ENCODE data around the gene PPBP. TPM values are rescaled to one million over a fixed set of nuclear protein-coding genes. Genes with fewer than 3 reads are reported as not detected.

PPBP gene
- total RNA-seq, 1 donor from 2014 or later = not detected

DNA sequence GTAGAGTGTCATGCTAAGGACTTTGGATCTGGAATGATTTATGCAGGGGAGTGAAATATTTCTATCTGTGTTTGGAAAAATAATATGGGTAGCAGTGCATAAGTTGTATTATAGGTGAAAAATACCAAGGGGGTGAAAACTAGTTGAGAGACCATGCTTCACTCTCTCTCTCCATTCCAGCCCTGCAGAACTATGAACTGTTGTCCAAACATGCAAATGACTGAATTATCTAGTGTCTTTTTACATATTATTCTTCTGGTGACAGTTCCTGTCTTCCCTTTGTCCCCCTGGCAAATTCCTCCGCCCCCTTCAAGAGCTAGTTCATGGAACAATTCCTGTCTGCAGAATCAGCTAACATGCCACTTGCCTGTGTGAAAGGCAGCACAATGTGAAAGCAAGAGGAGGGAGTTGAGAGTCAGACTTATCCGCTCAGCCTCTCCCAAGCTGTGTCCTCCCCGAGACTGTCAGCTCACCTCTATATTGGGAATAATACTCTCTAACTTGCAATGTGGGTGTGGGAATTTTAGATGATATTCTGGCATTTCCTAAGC, 8.5 kb downstream of the PPBP start:
- TF ChIP-seq, protein P1, sequence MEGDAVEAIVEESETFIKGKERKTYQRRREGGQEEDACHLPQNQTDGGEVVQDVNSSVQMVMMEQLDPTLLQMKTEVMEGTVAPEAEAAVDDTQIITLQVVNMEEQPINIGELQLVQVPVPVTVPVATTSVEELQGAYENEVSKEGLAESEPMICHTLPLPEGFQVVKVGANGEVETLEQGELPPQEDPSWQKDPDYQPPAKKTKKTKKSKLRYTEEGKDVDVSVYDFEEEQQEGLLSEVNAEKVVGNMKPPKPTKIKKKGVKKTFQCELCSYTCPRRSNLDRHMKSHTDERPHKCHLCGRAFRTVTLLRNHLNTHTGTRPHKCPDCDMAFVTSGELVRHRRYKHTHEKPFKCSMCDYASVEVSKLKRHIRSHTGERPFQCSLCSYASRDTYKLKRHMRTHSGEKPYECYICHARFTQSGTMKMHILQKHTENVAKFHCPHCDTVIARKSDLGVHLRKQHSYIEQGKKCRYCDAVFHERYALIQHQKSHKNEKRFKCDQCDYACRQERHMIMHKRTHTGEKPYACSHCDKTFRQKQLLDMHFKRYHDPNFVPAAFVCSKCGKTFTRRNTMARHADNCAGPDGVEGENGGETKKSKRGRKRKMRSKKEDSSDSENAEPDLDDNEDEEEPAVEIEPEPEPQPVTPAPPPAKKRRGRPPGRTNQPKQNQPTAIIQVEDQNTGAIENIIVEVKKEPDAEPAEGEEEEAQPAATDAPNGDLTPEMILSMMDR (IDR thresholded peaks at IDR 0.05) = no peak
- TF ChIP-seq POLR2A (IDR thresholded peaks at IDR 0.05) (no peak), POLR2AphosphoS5 (IDR thresholded peaks at IDR 0.05; ENCODE audit: insufficient read depth in 1 of 2, low read depth in 1 of 2) (no peak)
- H3K36me3 ChIP-seq = no peaks in the 10 kb centered on the region
- no peaks in the 10 kb centered on the region for H3K27me3 ChIP-seq
- no peak overlapping the region for H3K27ac ChIP-seq
- no peak overlapping the region for H3K4me3 ChIP-seq
- H3K9me3 ChIP-seq = no peaks in the 10 kb centered on the region
- no peak for DNase-seq (ENCODE audit: extremely low spot score in 2 of 2)
- intact Hi-C loops (cut with DNase I) = no loop called here
- H3K4me1 ChIP-seq = no peaks in the 10 kb centered on the region

DNA sequence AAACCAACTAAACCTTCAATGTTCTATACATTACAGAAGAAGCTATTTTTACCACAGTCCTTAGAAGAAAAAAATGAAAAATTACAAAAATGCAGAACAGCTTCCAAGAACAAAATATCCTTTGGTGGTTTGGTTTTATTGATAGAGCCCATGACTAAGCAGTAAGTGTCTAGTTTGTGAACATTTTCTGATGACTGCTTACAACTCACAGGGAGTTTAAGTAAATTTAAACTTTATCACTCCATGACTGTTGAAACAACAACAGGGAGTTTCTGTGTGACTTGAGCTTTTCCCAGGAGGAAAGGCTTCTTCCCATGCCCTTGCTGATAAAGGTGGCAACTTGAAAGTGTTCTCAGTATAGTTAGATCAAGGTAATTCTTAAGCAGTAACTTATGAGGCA, 9.1 kb downstream of the PPBP start:
- TF ChIP-seq POLR2A (IDR thresholded peaks at IDR 0.05) (no peak), POLR2AphosphoS5 (IDR thresholded peaks at IDR 0.05; ENCODE audit: insufficient read depth in 1 of 2, low read depth in 1 of 2) (no peak)
- TF ChIP-seq, protein P1 (IDR thresholded peaks at IDR 0.05) = no peak
- no peak overlapping the region for H3K27ac ChIP-seq
- intact Hi-C loops (cut with DNase I) = no loop called here

DNA sequence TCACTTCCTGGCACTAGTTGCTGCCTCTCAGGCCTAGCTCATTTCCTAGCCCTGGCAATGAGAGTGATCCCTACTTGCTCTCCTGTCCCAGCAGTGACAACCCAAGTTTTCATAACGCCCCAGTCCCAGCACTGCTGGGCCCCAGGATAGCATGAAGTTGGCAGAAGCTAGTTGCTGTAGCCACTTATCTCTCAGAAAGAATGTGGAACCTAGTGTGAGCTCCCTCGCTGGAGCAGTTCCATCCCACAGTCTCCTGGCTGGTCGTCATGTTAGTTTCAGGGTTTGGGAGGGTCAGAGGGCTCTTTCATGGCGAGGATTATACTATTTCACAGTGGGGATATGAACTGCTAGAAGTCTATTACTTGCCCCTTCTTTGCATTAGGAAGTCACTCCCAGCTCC, 11.3 kb downstream of the PPBP start:
- intact Hi-C loops (cut with DNase I) = no loop called here
- TF ChIP-seq POLR2A (IDR thresholded peaks at IDR 0.05) (no peak), POLR2AphosphoS5 (IDR thresholded peaks at IDR 0.05; ENCODE audit: insufficient read depth in 1 of 2, low read depth in 1 of 2) (no peak)
- TF ChIP-seq, protein P1 (IDR thresholded peaks at IDR 0.05) = no peak
- no peaks in the 10 kb centered on the region for H3K27me3 ChIP-seq

More for the DNA sequence above, 9.1 kb downstream of the PPBP start:
- H3K4me1 ChIP-seq = no peaks in the 10 kb centered on the region
- no peaks in the 10 kb centered on the region for H3K9me3 ChIP-seq
- H3K27me3 ChIP-seq = no peaks in the 10 kb centered on the region
- no peaks in the 10 kb centered on the region for H3K36me3 ChIP-seq
- H3K4me3 ChIP-seq = no peak overlapping the region
- DNase-seq (ENCODE audit: extremely low spot score in 2 of 2) = no peak

DNA sequence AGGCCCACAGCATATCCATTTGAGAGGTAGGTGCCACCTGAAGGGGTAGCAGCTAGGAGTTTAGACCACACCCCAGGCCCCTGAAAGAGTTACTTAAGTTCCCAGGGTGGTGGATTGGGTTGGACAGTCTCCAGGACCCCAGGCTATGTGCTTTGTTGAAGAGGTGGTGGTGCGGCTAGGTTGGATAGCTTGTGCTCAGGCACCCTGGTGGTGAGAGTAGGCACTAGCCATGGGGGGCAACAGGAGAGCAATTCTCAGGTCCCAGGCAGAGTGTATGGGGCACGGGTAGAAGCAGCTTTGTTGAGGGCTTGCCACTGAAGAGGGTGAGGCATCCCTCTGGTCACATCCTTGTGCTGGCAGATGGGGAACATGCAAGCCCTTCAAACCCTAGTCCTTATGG, 11.8 kb downstream of the PPBP start:
- Histone ChIP-seq H3K4me3 (no peak overlapping the region), H3K9me3 (no peaks in the 10 kb centered on the region), H3K27me3 (no peaks in the 10 kb centered on the region), H3K27ac (no peak overlapping the region), H3K4me1 (no peaks in the 10 kb centered on the region), H3K36me3 (no peaks in the 10 kb centered on the region)
- DNase-seq (ENCODE audit: extremely low spot score in 2 of 2) = no peak
- intact Hi-C loops (cut with DNase I) = no loop called here
- TF ChIP-seq, protein P1 (IDR thresholded peaks at IDR 0.05) = no peak
- TF ChIP-seq POLR2A (IDR thresholded peaks at IDR 0.05) (no peak), POLR2AphosphoS5 (IDR thresholded peaks at IDR 0.05; ENCODE audit: insufficient read depth in 1 of 2, low read depth in 1 of 2) (no peak)

More for the DNA sequence above, 11.3 kb downstream of the PPBP start:
- Histone ChIP-seq H3K9me3 (no peaks in the 10 kb centered on the region), H3K36me3 (no peaks in the 10 kb centered on the region), H3K27ac (no peak overlapping the region), H3K4me1 (no peaks in the 10 kb centered on the region), H3K4me3 (no peak overlapping the region)
- no peak for DNase-seq (ENCODE audit: extremely low spot score in 2 of 2)

DNA sequence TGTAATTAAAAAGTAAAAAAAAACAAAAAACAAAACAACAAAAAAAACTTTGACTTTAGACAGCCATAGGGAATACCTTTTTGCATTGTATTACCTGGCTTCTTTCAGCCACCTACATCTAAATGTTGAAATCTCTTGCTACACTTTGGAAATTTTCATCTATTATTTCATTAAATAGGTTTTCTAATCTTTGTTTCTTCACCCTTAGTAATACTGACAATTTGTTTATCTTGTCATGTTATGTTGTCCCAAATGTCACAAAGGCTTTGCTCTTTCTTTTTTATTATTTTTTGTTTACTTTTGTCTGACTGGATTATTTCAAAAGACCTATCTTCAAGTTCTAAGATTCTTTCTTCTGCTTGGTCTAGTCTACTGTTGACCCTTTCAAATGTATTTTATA, 13.6 kb downstream of the PPBP start:
- TF ChIP-seq, protein P1 (IDR thresholded peaks at IDR 0.05) = no peak
- TF ChIP-seq POLR2A (IDR thresholded peaks at IDR 0.05) (no peak), POLR2AphosphoS5 (IDR thresholded peaks at IDR 0.05; ENCODE audit: insufficient read depth in 1 of 2, low read depth in 1 of 2) (no peak)
- intact Hi-C loops (cut with DNase I) = no loop called here
- Histone ChIP-seq H3K4me1 (no peaks in the 10 kb centered on the region), H3K36me3 (no peaks in the 10 kb centered on the region), H3K4me3 (no peak overlapping the region), H3K27ac (no peak overlapping the region), H3K9me3 (no peaks in the 10 kb centered on the region), H3K27me3 (no peaks in the 10 kb centered on the region)
- DNase-seq (ENCODE audit: extremely low spot score in 2 of 2) = no peak
